Measurements from ENCODE around the gene GFOD2. TPM values are rescaled to one million over a fixed set of nuclear protein-coding genes. Genes with fewer than 3 reads are reported as not detected.

GFOD2 gene
- total and polyA plus RNA-seq, 2 of the 13 experiments (the other 11 are each of a cell fraction or from before 2014, with no cell fraction given) = 11.1 to 17.2 TPM

DNA sequence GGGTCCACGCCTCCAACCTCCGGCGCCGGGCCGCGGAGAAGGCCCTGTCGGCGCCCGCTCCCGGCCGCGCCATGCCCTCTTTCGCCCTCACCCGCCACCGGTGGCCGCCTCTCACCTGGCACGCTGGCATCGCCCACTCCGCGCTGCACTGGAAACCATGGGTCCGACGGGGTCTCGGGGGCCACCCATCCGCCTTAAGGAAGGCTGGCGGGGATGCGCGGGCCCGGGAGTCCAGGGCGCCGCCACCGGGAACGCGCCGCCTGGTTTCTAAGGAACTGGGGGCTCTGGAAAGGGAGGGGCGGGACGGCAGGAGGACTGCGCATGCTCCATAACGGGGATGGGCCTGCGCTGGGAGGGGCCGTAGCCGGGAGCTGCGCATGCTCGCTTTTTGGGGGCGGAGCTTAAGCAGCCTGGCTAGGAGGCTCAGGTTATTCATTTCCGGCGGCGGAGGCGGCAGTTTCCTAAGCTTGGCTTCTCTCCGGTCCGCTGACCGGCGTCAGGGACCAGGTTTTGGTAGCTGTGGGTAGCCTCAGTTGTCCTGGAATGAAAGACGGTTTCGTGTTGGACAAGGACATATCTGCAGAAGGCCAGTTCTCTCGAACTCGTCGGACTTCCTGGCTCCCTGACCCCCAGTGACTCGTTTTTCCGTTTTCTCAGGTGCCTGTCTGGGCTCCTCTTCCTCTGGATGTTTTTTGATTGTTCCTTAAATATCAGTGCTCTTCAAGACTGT, at the start of gene GFOD2 (continued):
- 0 out of 2 replicates have a peak, but pooled peaks have one; percentile 49 for TF ChIP-seq ZSCAN25 (CRISPR knock-in tag; IDR thresholded peaks at IDR 0.05)
- TF ChIP-seq ZNF543 (CRISPR knock-in tag; IDR thresholded peaks at IDR 0.05) = no peak; the same call in 1 of the 2 replicates
- TF ChIP-seq ZNF331 (CRISPR knock-in tag; IDR thresholded peaks at IDR 0.05) = no peak; the same call in 1 of the 2 replicates
- peak; percentile 90 for TF ChIP-seq GABPB1 (CRISPR knock-in tag; IDR thresholded peaks at IDR 0.05)
- TF ChIP-seq HMG20A (CRISPR knock-in tag; IDR thresholded peaks at IDR 0.05; ENCODE audit: borderline replicate concordance) = no peak
- TF ChIP-seq, protein P1, sequence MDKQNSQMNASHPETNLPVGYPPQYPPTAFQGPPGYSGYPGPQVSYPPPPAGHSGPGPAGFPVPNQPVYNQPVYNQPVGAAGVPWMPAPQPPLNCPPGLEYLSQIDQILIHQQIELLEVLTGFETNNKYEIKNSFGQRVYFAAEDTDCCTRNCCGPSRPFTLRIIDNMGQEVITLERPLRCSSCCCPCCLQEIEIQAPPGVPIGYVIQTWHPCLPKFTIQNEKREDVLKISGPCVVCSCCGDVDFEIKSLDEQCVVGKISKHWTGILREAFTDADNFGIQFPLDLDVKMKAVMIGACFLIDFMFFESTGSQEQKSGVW (CRISPR knock-in tag; IDR thresholded peaks at IDR 0.05; ENCODE audit: borderline replicate concordance) = no peak
- no peak for TF ChIP-seq SRF (IDR thresholded peaks at IDR 0.05; ENCODE audit: low read depth, low read length)
- peak; percentile 46 for TF ChIP-seq SOX5 (CRISPR knock-in tag; IDR thresholded peaks at IDR 0.05; ENCODE audit: borderline replicate concordance)
- TF ChIP-seq, protein P2, sequence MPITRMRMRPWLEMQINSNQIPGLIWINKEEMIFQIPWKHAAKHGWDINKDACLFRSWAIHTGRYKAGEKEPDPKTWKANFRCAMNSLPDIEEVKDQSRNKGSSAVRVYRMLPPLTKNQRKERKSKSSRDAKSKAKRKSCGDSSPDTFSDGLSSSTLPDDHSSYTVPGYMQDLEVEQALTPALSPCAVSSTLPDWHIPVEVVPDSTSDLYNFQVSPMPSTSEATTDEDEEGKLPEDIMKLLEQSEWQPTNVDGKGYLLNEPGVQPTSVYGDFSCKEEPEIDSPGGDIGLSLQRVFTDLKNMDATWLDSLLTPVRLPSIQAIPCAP (CRISPR knock-in tag; IDR thresholded peaks at IDR 0.05; ENCODE audit: low read depth) = no peak
- TF ChIP-seq ATF7 (IDR thresholded peaks at IDR 0.05) = no peak
- no peak for TF ChIP-seq ATF7 (CRISPR knock-in tag; IDR thresholded peaks at IDR 0.05)
- TF ChIP-seq TBX2 (CRISPR knock-in tag; IDR thresholded peaks at IDR 0.05; ENCODE audit: borderline replicate concordance) = peak; percentile 91
- no peak for TF ChIP-seq SCMH1 (CRISPR knock-in tag; IDR thresholded peaks at IDR 0.05; ENCODE audit: borderline replicate concordance)
- no peak for TF ChIP-seq ZEB1 (IDR thresholded peaks at IDR 0.05; ENCODE audit: insufficient replicate concordance, low read depth)
- peak; percentile 99 for TF ChIP-seq POLR2AphosphoS5 (IDR thresholded peaks at IDR 0.05; ENCODE audit: low read depth, low read length)
- no peak for TF ChIP-seq ZNF644 (CRISPR knock-in tag; IDR thresholded peaks at IDR 0.05; ENCODE audit: low read depth)
- peak; percentile 65; the same call in 1 of the 2 replicates for TF ChIP-seq ZMYM4 (CRISPR knock-in tag; IDR thresholded peaks at IDR 0.05)
- peak; percentile 89 for TF ChIP-seq KLF12 (CRISPR knock-in tag; IDR thresholded peaks at IDR 0.05; ENCODE audit: borderline replicate concordance)
- 0 out of 2 replicates have a peak, but pooled peaks have one; percentile 62 for TF ChIP-seq ZNF747 (CRISPR knock-in tag; IDR thresholded peaks at IDR 0.05; ENCODE audit: borderline replicate concordance)
- TF ChIP-seq BHLHE40 (IDR thresholded peaks at IDR 0.05; ENCODE audit: low read length) = peak; percentile 29; the same call in 1 of the 2 replicates
- TF ChIP-seq, protein P3, sequence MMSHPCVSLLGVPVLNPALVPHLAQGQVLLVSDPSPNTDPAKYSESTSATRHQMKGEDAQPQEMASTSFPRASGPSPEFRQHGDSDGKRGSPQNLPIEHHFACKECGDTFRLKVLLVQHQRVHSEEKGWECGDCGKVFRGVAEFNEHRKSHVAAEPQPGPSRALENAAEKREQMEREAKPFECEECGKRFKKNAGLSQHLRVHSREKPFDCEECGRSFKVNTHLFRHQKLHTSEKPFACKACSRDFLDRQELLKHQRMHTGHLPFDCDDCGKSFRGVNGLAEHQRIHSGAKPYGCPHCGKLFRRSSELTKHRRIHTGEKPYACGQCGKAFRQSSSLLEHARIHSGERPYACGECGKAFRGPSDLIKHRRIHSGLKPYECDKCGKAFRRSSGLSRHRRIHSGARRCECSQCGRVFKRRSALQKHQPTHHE (CRISPR knock-in tag; IDR thresholded peaks at IDR 0.05; ENCODE audit: borderline replicate concordance) = no peak
- TF ChIP-seq HCFC1 (IDR thresholded peaks at IDR 0.05; ENCODE audit: low read depth, low read length) = peak; percentile 40; the same call in 1 of the 2 replicates
- TF ChIP-seq ZNF577 (CRISPR knock-in tag; IDR thresholded peaks at IDR 0.05; ENCODE audit: borderline replicate concordance, low read depth) = no peak
- peak; percentile 73; the same call in 1 of the 2 replicates for TF ChIP-seq MIXL1 (CRISPR knock-in tag; IDR thresholded peaks at IDR 0.05)
- TF ChIP-seq YY1 (IDR thresholded peaks at IDR 0.05; ENCODE audit: insufficient read depth, insufficient replicate concordance, low read depth, low read length) = peak; percentile 72
- no peak for TF ChIP-seq SMC3 (IDR thresholded peaks at IDR 0.05; ENCODE audit: low read length)
- TF ChIP-seq, protein P4, sequence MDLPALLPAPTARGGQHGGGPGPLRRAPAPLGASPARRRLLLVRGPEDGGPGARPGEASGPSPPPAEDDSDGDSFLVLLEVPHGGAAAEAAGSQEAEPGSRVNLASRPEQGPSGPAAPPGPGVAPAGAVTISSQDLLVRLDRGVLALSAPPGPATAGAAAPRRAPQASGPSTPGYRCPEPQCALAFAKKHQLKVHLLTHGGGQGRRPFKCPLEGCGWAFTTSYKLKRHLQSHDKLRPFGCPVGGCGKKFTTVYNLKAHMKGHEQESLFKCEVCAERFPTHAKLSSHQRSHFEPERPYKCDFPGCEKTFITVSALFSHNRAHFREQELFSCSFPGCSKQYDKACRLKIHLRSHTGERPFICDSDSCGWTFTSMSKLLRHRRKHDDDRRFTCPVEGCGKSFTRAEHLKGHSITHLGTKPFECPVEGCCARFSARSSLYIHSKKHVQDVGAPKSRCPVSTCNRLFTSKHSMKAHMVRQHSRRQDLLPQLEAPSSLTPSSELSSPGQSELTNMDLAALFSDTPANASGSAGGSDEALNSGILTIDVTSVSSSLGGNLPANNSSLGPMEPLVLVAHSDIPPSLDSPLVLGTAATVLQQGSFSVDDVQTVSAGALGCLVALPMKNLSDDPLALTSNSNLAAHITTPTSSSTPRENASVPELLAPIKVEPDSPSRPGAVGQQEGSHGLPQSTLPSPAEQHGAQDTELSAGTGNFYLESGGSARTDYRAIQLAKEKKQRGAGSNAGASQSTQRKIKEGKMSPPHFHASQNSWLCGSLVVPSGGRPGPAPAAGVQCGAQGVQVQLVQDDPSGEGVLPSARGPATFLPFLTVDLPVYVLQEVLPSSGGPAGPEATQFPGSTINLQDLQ (CRISPR knock-in tag; IDR thresholded peaks at IDR 0.05) = no peak
